Liver (tissue), 3 donors: ENCODE data around the gene RNF5.

Experiments
- EGR1 ChIP-seq, 2 donors: IDR thresholded peaks; 2 replicates each; pipeline ENCODE4 v1.6.1; 2016 to 2018; ENCODE audit warnings: antibody characterized with exemption in 2 of 2, low read depth in 2 of 2
- JUND ChIP-seq, 2 donors: IDR thresholded peaks; 2 replicates each; pipeline ENCODE4 v1.6.1; 2016; ENCODE audit warnings: antibody characterized with exemption in 2 of 2
- SP1 ChIP-seq: IDR thresholded peaks from 2 replicates; pipeline ENCODE4 v1.6.1; 2018; ENCODE audit warnings: antibody characterized with exemption, mild to moderate bottlenecking
- TAF1 ChIP-seq: conservative IDR thresholded peaks from 2 replicates; pipeline ENCODE4 v1.6.1; 2016; ENCODE audit warnings: antibody characterized with exemption, mild to moderate bottlenecking
- YY1 ChIP-seq: IDR thresholded peaks from 2 replicates; pipeline ENCODE4 v1.6.1; 2016; ENCODE audit warnings: antibody characterized with exemption, mild to moderate bottlenecking
- TF ChIP-seq, protein P1 (sequence below): IDR thresholded peaks from 2 replicates; pipeline ENCODE4 v1.6.1; 2016; ENCODE audit warnings: antibody characterized with exemption, mild to moderate bottlenecking
- TF ChIP-seq, protein P2 (sequence below): fragments of 150-350 bp; IDR thresholded peaks from 2 replicates; pipeline ENCODE4 v1.5.1; 2017; ENCODE audit warnings: improper control_type of control experiment, low read depth, low read length; ENCODE audit not compliant: missing input control
- TF ChIP-seq, protein P3 (sequence below): IDR thresholded peaks from 2 replicates; pipeline ENCODE4 v1.6.1; 2016; ENCODE audit warnings: antibody characterized with exemption
- TF ChIP-seq, protein P4 (sequence below): IDR thresholded peaks from 2 replicates; pipeline ENCODE4 v1.6.1; 2016; ENCODE audit warnings: antibody characterized with exemption
- donor health status: healthy.
- donor health status: healthy.

DNA sequence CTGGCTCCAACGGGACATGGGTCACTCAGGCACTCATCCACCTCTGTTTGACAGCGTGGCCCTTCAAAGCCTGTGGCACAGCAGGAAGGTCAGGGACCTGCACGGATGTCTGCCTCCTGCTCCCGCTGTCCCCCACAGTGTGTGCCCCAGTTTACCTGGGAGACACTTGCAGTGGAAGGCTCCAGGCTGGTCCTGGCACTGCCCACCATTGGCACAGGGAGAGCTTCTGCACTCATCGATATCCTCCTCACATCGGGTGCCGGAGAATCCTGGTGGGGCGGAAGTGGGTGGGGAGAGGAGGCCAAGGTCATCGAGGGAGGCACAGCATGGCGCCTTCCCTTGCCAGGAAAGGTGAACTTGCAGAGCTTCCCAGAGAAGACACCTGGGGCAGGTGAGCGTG is 38.8 kb downstream of the RNF5 start:
- TF ChIP-seq, protein P1, sequence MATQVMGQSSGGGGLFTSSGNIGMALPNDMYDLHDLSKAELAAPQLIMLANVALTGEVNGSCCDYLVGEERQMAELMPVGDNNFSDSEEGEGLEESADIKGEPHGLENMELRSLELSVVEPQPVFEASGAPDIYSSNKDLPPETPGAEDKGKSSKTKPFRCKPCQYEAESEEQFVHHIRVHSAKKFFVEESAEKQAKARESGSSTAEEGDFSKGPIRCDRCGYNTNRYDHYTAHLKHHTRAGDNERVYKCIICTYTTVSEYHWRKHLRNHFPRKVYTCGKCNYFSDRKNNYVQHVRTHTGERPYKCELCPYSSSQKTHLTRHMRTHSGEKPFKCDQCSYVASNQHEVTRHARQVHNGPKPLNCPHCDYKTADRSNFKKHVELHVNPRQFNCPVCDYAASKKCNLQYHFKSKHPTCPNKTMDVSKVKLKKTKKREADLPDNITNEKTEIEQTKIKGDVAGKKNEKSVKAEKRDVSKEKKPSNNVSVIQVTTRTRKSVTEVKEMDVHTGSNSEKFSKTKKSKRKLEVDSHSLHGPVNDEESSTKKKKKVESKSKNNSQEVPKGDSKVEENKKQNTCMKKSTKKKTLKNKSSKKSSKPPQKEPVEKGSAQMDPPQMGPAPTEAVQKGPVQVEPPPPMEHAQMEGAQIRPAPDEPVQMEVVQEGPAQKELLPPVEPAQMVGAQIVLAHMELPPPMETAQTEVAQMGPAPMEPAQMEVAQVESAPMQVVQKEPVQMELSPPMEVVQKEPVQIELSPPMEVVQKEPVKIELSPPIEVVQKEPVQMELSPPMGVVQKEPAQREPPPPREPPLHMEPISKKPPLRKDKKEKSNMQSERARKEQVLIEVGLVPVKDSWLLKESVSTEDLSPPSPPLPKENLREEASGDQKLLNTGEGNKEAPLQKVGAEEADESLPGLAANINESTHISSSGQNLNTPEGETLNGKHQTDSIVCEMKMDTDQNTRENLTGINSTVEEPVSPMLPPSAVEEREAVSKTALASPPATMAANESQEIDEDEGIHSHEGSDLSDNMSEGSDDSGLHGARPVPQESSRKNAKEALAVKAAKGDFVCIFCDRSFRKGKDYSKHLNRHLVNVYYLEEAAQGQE: no peak
- TF ChIP-seq, protein P2, sequence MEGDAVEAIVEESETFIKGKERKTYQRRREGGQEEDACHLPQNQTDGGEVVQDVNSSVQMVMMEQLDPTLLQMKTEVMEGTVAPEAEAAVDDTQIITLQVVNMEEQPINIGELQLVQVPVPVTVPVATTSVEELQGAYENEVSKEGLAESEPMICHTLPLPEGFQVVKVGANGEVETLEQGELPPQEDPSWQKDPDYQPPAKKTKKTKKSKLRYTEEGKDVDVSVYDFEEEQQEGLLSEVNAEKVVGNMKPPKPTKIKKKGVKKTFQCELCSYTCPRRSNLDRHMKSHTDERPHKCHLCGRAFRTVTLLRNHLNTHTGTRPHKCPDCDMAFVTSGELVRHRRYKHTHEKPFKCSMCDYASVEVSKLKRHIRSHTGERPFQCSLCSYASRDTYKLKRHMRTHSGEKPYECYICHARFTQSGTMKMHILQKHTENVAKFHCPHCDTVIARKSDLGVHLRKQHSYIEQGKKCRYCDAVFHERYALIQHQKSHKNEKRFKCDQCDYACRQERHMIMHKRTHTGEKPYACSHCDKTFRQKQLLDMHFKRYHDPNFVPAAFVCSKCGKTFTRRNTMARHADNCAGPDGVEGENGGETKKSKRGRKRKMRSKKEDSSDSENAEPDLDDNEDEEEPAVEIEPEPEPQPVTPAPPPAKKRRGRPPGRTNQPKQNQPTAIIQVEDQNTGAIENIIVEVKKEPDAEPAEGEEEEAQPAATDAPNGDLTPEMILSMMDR: no peak
- no peak for TF ChIP-seq YY1
- TF ChIP-seq, protein P3, sequence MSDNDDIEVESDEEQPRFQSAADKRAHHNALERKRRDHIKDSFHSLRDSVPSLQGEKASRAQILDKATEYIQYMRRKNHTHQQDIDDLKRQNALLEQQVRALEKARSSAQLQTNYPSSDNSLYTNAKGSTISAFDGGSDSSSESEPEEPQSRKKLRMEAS: no peak
- TF ChIP-seq JUND (IDR thresholded peaks at IDR 0.05): no peak
- no peak for TF ChIP-seq TAF1
- TF ChIP-seq EGR1 (IDR thresholded peaks at IDR 0.05; ENCODE audit: low read depth in 2 of 2): no peak
- TF ChIP-seq, protein P4, sequence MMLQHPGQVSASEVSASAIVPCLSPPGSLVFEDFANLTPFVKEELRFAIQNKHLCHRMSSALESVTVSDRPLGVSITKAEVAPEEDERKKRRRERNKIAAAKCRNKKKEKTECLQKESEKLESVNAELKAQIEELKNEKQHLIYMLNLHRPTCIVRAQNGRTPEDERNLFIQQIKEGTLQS: no peak
- TF ChIP-seq SP1: no peak
